Suprapubic skin (tissue), 4 donors: ENCODE measurements around the gene TULP4. TPM values are rescaled to one million over a fixed set of nuclear protein-coding genes. Genes with fewer than 3 reads are reported as not detected.
"Not testable (repeated sequence)": the region's sequence is repeated elsewhere in the genome, so short reads cannot be mapped to it uniquely, and the experiment has no call there.

ENCODE experiments used
- DNase-seq, 2 donors: peaks; one replicate each; pipeline ENCODE4 v3.0.0-alpha.2; 2019; ENCODE audit warnings: low spot score in 2 of 2
- H3K27ac ChIP-seq: fragments of 200-600 bp; sonication (generic); one replicate; pipeline ENCODE4 v1.5.1; 2019
- H3K27me3 ChIP-seq: fragments of 200-600 bp; sonication (generic); one replicate; pipeline ENCODE4 v1.5.1; 2019
- H3K36me3 ChIP-seq: fragments of 200-600 bp; sonication (generic); one replicate; pipeline ENCODE4 v1.5.1; 2019
- H3K4me1 ChIP-seq: fragments of 200-600 bp; sonication (generic); one replicate; pipeline ENCODE4 v1.5.1; 2019
- H3K4me3 ChIP-seq: fragments of 200-600 bp; sonication (generic); one replicate; pipeline ENCODE4 v1.5.1; 2019; ENCODE audit warnings: mild to moderate bottlenecking
- H3K9me3 ChIP-seq: fragments of 200-600 bp; sonication (generic); one replicate; pipeline ENCODE4 v1.5.1; 2019
- CTCF ChIP-seq, 2 donors: fragments of 200-600 bp in 1 of 2; fragments of 450-650 bp in 1 of 2; sonication (generic) in 1 of 2; IDR thresholded peaks; one replicate each; pipeline ENCODE4 v1.5.1; 2016 to 2019; ENCODE audit warnings: antibody characterized with exemption in 2 of 2, mild to moderate bottlenecking in 1 of 2, moderate library complexity in 1 of 2
- EP300 ChIP-seq: sonication (generic); formaldehyde crosslinking; IDR thresholded peaks from one replicate; pipeline ENCODE4 v1.6.1; 2017; ENCODE audit warnings: antibody characterized with exemption
- POLR2A ChIP-seq, 2 donors: fragments of 450-650 bp; IDR thresholded peaks; one replicate each; pipeline ENCODE4 v1.6.1; 2017; ENCODE audit warnings: antibody characterized with exemption in 2 of 2, mild to moderate bottlenecking in 2 of 2, moderate library complexity in 2 of 2
- POLR2AphosphoS5 ChIP-seq, 3 donors: sonication (generic); formaldehyde crosslinking; IDR thresholded peaks; one replicate each; pipeline ENCODE4 v1.6.1; 2017; ENCODE audit warnings: antibody characterized with exemption in 3 of 3
- WGBS: methylation state at CpG from one replicate; pipeline ENCODE4 v1.1.5; 2018; 5-methylcytosine and 5-hydroxymethylcytosine counted together
- total RNA-seq, 4 donors: library from RNA; depleted of rRNA; stranded (reverse); fragments of >200 nt; gene quantifications; one replicate each; pipeline ENCODE4 v1.1.0, GENCODE V29; 2016

The TULP4 gene
- total RNA-seq, 4 donors from 2014 or later: 123 to 156 (median 132) TPM

- WGBS: 95% methylated on average over 6 of the region's 6 CpGs
Measured at GRCh38 chr6:158468666-158469065, 156.4 kb downstream of the TULP4 start.

DNA sequence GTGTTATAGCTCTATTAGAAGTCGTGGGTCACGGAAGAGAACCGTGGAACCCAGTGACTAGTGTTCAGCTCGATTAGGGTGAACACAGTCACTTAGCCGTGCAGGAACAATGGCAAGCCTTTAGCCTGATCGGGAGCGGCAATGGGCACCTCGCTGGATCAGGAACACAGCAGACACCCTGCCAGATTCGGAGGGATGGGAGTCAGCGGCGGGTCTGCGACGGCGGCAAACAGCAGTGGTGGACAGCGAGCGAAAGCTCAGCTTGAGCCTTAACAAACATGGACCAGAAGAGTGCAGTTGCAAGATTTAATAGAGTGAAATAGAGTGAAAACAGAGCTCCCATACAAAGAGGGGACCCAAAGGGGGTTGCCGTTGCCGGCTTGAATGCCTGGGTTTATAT, 157.8 kb downstream of the TULP4 start:
- not testable (repeated sequence) for H3K27ac ChIP-seq, H3K9me3 ChIP-seq, DNase-seq, H3K27me3 ChIP-seq, H3K4me1 ChIP-seq, H3K4me3 ChIP-seq
- peaks cover 17% of the 10 kb centered on the region for H3K36me3 ChIP-seq
- 96% methylated on average over 18 of the region's 18 CpGs for WGBS

More at GRCh38 chr6:158468666-158469065, 156.4 kb downstream of the TULP4 start:
- H3K36me3 ChIP-seq: peaks cover 26% of the 10 kb centered on the region
- no peaks in the 10 kb centered on the region for H3K9me3 ChIP-seq
- TF ChIP-seq CTCF (IDR thresholded peaks at IDR 0.05): no peak
- no peak for TF ChIP-seq POLR2A (IDR thresholded peaks at IDR 0.05)
- TF ChIP-seq EP300: no peak
- TF ChIP-seq POLR2AphosphoS5 (IDR thresholded peaks at IDR 0.05): no peak
- no peaks in the 10 kb centered on the region for H3K27me3 ChIP-seq
- H3K4me1 ChIP-seq: no peaks in the 10 kb centered on the region
- DNase-seq: no peak
- H3K4me3 ChIP-seq: no peak overlapping the region
- H3K27ac ChIP-seq: no peak overlapping the region

- Histone ChIP-seq H3K27ac (no peak overlapping the region), H3K4me3 (no peak overlapping the region), H3K36me3 (peaks cover 11% of the 10 kb centered on the region), H3K9me3 (no peaks in the 10 kb centered on the region), H3K27me3 (no peaks in the 10 kb centered on the region), H3K4me1 (peaks cover 2% of the 10 kb centered on the region)
- 95% methylated on average over 3 of the region's 3 CpGs for WGBS
- no peak for DNase-seq
- TF ChIP-seq CTCF (IDR thresholded peaks at IDR 0.05): no peak
- TF ChIP-seq EP300: no peak
- TF ChIP-seq POLR2A (IDR thresholded peaks at IDR 0.05): no peak
- TF ChIP-seq POLR2AphosphoS5 (IDR thresholded peaks at IDR 0.05): no peak
Measured at GRCh38 chr6:158471339-158471738, 159.1 kb downstream of the TULP4 start.

GRCh38 chr6:158472447-158472846, 160.2 kb downstream of the TULP4 start:
- Histone ChIP-seq H3K36me3 (peaks cover 5% of the 10 kb centered on the region), H3K27me3 (no peaks in the 10 kb centered on the region), H3K9me3 (no peaks in the 10 kb centered on the region), H3K27ac (no peak overlapping the region), H3K4me3 (no peak overlapping the region), H3K4me1 (peaks cover 2% of the 10 kb centered on the region)
- 71% methylated on average over 5 of the region's 5 CpGs for WGBS
- TF ChIP-seq EP300 (no peak), POLR2AphosphoS5 (IDR thresholded peaks at IDR 0.05) (no peak), POLR2A (IDR thresholded peaks at IDR 0.05) (no peak), CTCF (IDR thresholded peaks at IDR 0.05) (no peak)
- no peak for DNase-seq

DNA sequence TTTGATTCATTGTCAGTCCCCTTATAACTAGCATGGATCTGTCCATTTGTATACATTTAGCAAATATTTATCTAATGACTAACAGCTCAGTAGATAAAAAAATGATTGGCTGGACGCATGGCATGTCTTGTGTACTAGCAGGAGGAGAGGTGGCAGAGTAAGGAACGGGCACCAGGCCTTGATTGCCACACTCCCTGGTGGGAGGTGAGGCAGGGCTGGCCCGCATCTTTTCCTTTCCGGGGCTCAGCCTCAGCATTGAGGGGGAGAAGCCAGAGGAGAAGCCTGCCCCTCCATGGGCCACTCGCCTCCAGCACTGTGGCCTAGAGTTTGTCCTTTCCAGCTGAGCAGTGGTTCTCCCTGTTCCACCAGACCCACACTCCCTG, 162.7 kb downstream of the TULP4 start:
- 94% methylated on average over 4 of the region's 5 CpGs for WGBS
- no peak for DNase-seq

More for the DNA sequence above, 162.7 kb downstream of the TULP4 start:
- Histone ChIP-seq H3K9me3 (no peaks in the 10 kb centered on the region), H3K4me1 (peaks cover 2% of the 10 kb centered on the region), H3K27me3 (no peaks in the 10 kb centered on the region), H3K27ac (no peak overlapping the region), H3K36me3 (peaks cover 10% of the 10 kb centered on the region), H3K4me3 (no peak overlapping the region)
- TF ChIP-seq CTCF (IDR thresholded peaks at IDR 0.05) (no peak), POLR2AphosphoS5 (IDR thresholded peaks at IDR 0.05) (no peak), EP300 (no peak), POLR2A (IDR thresholded peaks at IDR 0.05) (no peak)
